DOHH2 (cell line): Measurements from ENCODE around the gene NFKB2.

Experiments used
- H3F3A ChIP-seq: fragments of 200-600 bp; sonication (generic), shearing (Covaris generic); 2 replicates; pipeline ENCODE4 v1.6.0; 2016; ENCODE audit warnings: antibody characterized with exemption, mild to moderate bottlenecking; ENCODE audit not compliant: control insufficient read depth, insufficient read depth
- H3K27ac ChIP-seq: fragments of 200-600 bp; sonication (generic); 2 replicates; pipeline ENCODE4 v1.5.1; 2014; ENCODE audit warnings: low read depth, mild to moderate bottlenecking, low read length, moderate library complexity
- H3K27me3 ChIP-seq: fragments of 200-600 bp; sonication (generic); 2 replicates; pipeline ENCODE4 v1.6.1; 2014; ENCODE audit warnings: mild to moderate bottlenecking, low read length, mixed read lengths; ENCODE audit not compliant: control insufficient read depth
- H3K36me3 ChIP-seq: fragments of 200-600 bp; sonication (generic); 2 replicates; pipeline ENCODE4 v1.6.1; 2014; ENCODE audit warnings: mild to moderate bottlenecking, low read length, moderate library complexity, mixed read lengths; ENCODE audit not compliant: control insufficient read depth
- H3K4me1 ChIP-seq: fragments of 200-600 bp; sonication (generic); 2 replicates; pipeline ENCODE4 v1.6.1; 2014; ENCODE audit warnings: mild to moderate bottlenecking, low read length, mixed read lengths; ENCODE audit not compliant: control insufficient read depth
- H3K4me2 ChIP-seq: fragments of 200-600 bp; sonication (generic); 2 replicates; pipeline ENCODE4 v1.6.0; 2014; ENCODE audit warnings: mild to moderate bottlenecking, low read length, moderate library complexity
- H3K4me3 ChIP-seq: fragments of 200-600 bp; sonication (generic); 2 replicates; pipeline ENCODE4 v1.5.1; 2014; ENCODE audit warnings: mild to moderate bottlenecking, low read length, mixed read lengths
- H3K79me2 ChIP-seq: fragments of 200-600 bp; sonication (generic); 2 replicates; pipeline ENCODE4 v1.6.1; 2014; ENCODE audit warnings: mild to moderate bottlenecking, low read length, mixed read lengths; ENCODE audit not compliant: control insufficient read depth
- H3K9me2 ChIP-seq: fragments of 200-600 bp; sonication (generic); replicated peaks from 2 replicates; pipeline ENCODE4 v1.6.1; 2014; ENCODE audit warnings: mild to moderate bottlenecking, low read length, mixed read lengths; ENCODE audit not compliant: control insufficient read depth
- H3K9me3 ChIP-seq: fragments of 200-600 bp; sonication (generic); 2 replicates; pipeline ENCODE4 v1.6.1; 2014; ENCODE audit warnings: antibody characterized with exemption, low read length, mixed read lengths; ENCODE audit not compliant: control insufficient read depth, insufficient read depth
- H4K20me1 ChIP-seq: fragments of 200-600 bp; sonication (generic); 2 replicates; pipeline ENCODE4 v1.6.0; 2014; ENCODE audit warnings: low read depth, mild to moderate bottlenecking, antibody characterized with exemption, low read length, moderate library complexity; ENCODE audit not compliant: control insufficient read depth, insufficient read depth
- EZH2phosphoT487 ChIP-seq: fragments of 200-600 bp; sonication (generic); IDR thresholded peaks from 2 replicates; pipeline ENCODE4 v1.6.1; 2017; ENCODE audit warnings: borderline replicate concordance, mild to moderate bottlenecking, antibody characterized with exemption, low read length, moderate library complexity, mixed read lengths
- TF ChIP-seq, protein P1 (sequence below): fragments of 200-600 bp; sonication (generic); IDR thresholded peaks from one replicate; pipeline ENCODE4 v1.5.1; 2014; ENCODE audit warnings: antibody characterized with exemption, mild to moderate bottlenecking, low read depth, low read length; ENCODE audit not compliant: poor library complexity, severe bottlenecking

The NFKB2 gene

DNA sequence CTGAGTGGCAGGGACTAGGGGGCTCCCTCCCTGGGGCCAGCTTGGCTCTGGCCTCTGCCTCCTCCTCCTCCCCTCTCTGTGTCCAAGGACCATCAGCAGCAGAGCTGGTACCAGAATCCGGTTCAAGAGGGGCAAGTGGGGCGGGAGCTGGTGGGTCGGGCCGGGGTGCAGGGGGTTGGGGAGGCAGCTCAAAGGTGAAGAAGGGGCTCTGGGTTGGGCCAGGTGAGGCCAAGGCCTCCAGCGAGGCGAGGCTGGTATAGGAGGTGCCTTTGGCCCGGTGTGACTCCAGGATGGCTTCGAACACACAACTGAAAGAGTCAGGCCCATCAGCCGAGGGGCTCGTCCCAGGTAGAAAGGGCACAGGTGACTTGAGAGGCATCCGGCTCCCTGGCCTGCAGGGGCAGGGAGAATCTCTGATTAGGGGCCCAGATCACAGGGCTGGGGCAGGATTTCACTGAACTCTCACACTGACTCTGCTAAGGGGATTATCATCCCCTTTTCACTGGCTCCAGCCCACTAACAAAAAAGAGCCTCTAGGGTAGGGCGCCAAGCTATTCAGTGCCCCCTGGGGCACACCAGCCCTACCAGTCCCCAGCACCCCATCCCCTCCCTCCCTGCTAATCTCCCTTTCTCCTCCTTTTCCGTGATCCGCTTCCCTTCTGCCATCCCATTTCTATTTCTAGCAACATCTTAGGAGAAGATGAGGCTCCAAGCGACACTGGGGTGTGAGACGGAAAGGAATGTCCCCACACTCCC, 18.5 kb downstream of the NFKB2 start:
- Histone ChIP-seq H3K36me3 (no peaks in the 10 kb centered on the region), H3K9me3 (no peaks in the 10 kb centered on the region), H3K27ac (no peak overlapping the region), H3K27me3 (peaks cover 37% of the 10 kb centered on the region), H3K79me2 (no peaks in the 10 kb centered on the region), H3K4me3 (no peak overlapping the region), H3K4me2 (no peak overlapping the region), H3F3A (no peaks in the 10 kb centered on the region), H3K4me1 (peaks cover 19% of the 10 kb centered on the region), H3K9me2 (no peaks in the 10 kb centered on the region), H4K20me1 (no peaks in the 10 kb centered on the region)
- TF ChIP-seq, protein P1, sequence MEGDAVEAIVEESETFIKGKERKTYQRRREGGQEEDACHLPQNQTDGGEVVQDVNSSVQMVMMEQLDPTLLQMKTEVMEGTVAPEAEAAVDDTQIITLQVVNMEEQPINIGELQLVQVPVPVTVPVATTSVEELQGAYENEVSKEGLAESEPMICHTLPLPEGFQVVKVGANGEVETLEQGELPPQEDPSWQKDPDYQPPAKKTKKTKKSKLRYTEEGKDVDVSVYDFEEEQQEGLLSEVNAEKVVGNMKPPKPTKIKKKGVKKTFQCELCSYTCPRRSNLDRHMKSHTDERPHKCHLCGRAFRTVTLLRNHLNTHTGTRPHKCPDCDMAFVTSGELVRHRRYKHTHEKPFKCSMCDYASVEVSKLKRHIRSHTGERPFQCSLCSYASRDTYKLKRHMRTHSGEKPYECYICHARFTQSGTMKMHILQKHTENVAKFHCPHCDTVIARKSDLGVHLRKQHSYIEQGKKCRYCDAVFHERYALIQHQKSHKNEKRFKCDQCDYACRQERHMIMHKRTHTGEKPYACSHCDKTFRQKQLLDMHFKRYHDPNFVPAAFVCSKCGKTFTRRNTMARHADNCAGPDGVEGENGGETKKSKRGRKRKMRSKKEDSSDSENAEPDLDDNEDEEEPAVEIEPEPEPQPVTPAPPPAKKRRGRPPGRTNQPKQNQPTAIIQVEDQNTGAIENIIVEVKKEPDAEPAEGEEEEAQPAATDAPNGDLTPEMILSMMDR: no peak
- TF ChIP-seq EZH2phosphoT487: no peak

DNA sequence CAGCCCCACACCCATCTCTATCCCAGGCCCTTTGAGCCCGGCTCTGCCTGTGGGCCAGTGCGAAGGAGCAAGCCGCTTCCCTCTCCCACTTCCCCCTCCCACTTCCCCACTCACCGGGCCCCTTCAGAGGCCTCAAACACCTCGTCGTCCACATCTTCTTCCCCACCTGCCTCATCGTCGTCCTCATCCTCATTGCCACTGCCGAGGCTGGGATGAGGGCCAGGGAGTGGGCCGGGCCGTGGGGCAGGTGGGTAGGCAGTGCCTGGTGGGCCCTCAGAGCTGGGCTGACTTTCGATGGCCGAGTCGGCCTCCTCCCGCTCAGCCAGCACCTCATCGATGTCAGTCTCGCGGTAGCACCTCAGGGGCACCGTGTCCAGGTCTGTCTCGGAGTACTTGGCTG, 19.2 kb downstream of the NFKB2 start:
- Histone ChIP-seq H3K9me3 (no peaks in the 10 kb centered on the region), H3K4me3 (no peak overlapping the region), H3K27me3 (peaks cover 30% of the 10 kb centered on the region), H4K20me1 (no peaks in the 10 kb centered on the region), H3K27ac (no peak overlapping the region), H3K36me3 (no peaks in the 10 kb centered on the region), H3K9me2 (no peaks in the 10 kb centered on the region), H3K4me1 (peaks cover 25% of the 10 kb centered on the region), H3F3A (no peaks in the 10 kb centered on the region), H3K4me2 (no peak overlapping the region), H3K79me2 (no peaks in the 10 kb centered on the region)
- no peak for TF ChIP-seq EZH2phosphoT487
- TF ChIP-seq, protein P1: no peak

DNA sequence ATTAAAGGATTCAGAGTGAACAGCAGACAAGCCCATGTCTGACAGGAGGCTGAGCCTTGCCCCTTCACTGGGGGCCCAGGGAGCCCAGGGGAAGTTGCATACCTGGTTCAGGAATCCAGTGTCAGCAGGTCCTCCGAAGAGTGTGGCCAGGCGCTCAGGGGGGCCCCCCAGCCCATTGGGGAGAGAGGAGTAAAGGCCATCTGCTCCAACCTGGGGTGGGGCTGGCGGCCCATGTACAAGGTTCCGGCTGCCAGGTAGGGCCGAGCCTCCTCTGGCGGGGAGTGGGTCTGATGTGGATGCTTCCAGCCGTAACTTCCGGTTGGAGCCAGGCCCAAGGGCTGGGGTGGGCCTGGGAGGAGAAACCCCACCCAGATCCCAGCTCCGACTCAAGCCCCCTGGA, 20.8 kb downstream of the NFKB2 start:
- H3K79me2 ChIP-seq: peaks cover under 1% of the 10 kb centered on the region
- no peak overlapping the region for H3K27ac ChIP-seq
- peaks cover 32% of the 10 kb centered on the region for H3K4me1 ChIP-seq
- TF ChIP-seq, protein P1: no peak
- TF ChIP-seq EZH2phosphoT487: no peak
- peaks cover 14% of the 10 kb centered on the region for H3K27me3 ChIP-seq
- 0 out of 2 replicates have a peak, but pooled peaks cover 3% of the 10 kb centered on the region for H3F3A ChIP-seq
- H3K36me3 ChIP-seq: no peaks in the 10 kb centered on the region
- no peak overlapping the region for H3K4me2 ChIP-seq
- no peaks in the 10 kb centered on the region for H3K9me2 ChIP-seq
- no peaks in the 10 kb centered on the region for H4K20me1 ChIP-seq
- H3K9me3 ChIP-seq: no peaks in the 10 kb centered on the region
- no peak overlapping the region for H3K4me3 ChIP-seq
